ENCODE data around the gene RBM26.

- TF ChIP-seq CTCF (IDR thresholded peaks at IDR 0.05; ENCODE audit: insufficient read depth, low read depth, low read length) = no peak
- TF ChIP-seq EZH2 (IDR thresholded peaks at IDR 0.05; ENCODE audit: insufficient read depth, low read length) = no peak
These were observed 12.3 kb downstream of the RBM26 start for GRCh38 chr13:79393564-79394249.

All from astrocyte (in vitro differentiated cells and primary cell).